ENCODE results near the gene TSPAN7.

TSPAN7 gene

DNA sequence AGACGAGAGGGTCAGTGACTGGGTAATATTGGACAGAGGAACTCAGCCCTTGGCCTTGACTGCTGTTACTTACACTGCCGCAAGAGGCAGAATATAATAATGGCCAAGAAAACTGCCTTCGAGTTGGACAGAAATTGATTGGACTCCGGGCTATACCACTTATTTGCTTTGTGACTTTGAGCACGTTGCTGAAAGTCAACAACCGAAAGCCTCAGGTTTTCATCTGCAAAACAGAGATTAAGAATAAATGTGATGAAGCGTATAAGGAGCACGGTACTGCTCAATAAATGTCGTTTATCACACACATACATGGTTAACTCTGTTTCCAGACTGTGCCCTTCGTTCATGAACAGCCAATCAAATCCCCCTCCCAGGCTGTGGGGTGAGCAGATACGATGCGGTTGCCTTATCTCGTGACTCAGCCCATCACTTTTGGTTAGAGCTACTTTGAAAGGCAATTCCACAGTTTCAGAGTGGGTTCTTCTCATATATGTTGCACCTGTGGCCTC, 91.6 kb downstream of the TSPAN7 start:
- H3K4me1 ChIP-seq (ENCODE audit: control insufficient read depth in 5 of 5, insufficient read depth in 5 of 5, low read length in 5 of 5): peaks cover 0 to 6% (median 2%) of the 10 kb centered on the region in 5 donors
- no peak overlapping the region for H3K4me3 ChIP-seq (ENCODE audit: low read depth in 1 of 5, low read length in 5 of 5)
- no peak overlapping the region for H3K27ac ChIP-seq (ENCODE audit: low read depth, low read length)
- no peak overlapping the region for H3K9ac ChIP-seq (ENCODE audit: low read length in 5 of 5)
- H3K27me3 ChIP-seq (ENCODE audit: control insufficient read depth in 5 of 5, insufficient read depth in 4 of 5, low read length in 5 of 5): no peaks in the 10 kb centered on the region
- H3K36me3 ChIP-seq (ENCODE audit: control insufficient read depth in 5 of 5, insufficient read depth in 5 of 5, low read length in 5 of 5): no peaks in the 10 kb centered on the region
- H3K9me3 ChIP-seq (ENCODE audit: control insufficient read depth in 5 of 5, low read length in 5 of 5): no peaks in the 10 kb centered on the region

DNA sequence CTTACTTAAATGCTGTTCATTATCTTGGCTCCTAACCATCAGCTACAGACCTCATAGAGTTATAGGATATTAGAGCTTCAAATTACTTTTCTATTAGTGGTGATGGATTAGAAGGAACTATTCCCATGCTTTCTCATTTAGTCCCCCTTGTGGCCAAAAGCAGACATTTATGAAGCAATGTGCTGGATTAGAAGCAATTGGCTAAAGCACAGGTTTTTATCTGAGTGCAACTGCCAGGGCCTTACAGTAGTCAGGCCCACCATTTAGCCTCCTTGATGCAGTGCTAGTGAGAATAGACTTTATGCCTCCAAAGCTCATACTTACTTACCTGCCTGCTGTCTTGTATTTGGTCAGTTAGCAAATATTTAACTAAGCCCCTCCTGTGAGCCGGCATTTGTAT, 93.0 kb downstream of the TSPAN7 start:
- H3K9ac ChIP-seq (ENCODE audit: low read length in 5 of 5): no peak overlapping the region
- H3K4me3 ChIP-seq (ENCODE audit: low read depth in 1 of 5, low read length in 5 of 5): no peak overlapping the region
- H3K4me1 ChIP-seq (ENCODE audit: control insufficient read depth in 5 of 5, insufficient read depth in 5 of 5, low read length in 5 of 5): peaks cover 0 to 6% (median 2%) of the 10 kb centered on the region in 5 donors
- H3K36me3 ChIP-seq (ENCODE audit: control insufficient read depth in 5 of 5, insufficient read depth in 5 of 5, low read length in 5 of 5): no peaks in the 10 kb centered on the region
- H3K27ac ChIP-seq (ENCODE audit: low read depth, low read length): no peak overlapping the region
- H3K9me3 ChIP-seq (ENCODE audit: control insufficient read depth in 5 of 5, low read length in 5 of 5): no peaks in the 10 kb centered on the region
- H3K27me3 ChIP-seq (ENCODE audit: control insufficient read depth in 5 of 5, insufficient read depth in 4 of 5, low read length in 5 of 5): no peaks in the 10 kb centered on the region

GRCh38 chrX:38656350-38656915, 95.1 kb downstream of the TSPAN7 start:
- no peaks in the 10 kb centered on the region for H3K9me3 ChIP-seq (ENCODE audit: control insufficient read depth in 5 of 5, low read length in 5 of 5)
- peaks cover 0 to 6% (median 0%) of the 10 kb centered on the region in 5 donors for H3K4me1 ChIP-seq (ENCODE audit: control insufficient read depth in 5 of 5, insufficient read depth in 5 of 5, low read length in 5 of 5)
- no peak overlapping the region for H3K27ac ChIP-seq (ENCODE audit: low read depth, low read length)
- H3K9ac ChIP-seq (ENCODE audit: low read length in 5 of 5): no peak overlapping the region
- H3K36me3 ChIP-seq (ENCODE audit: control insufficient read depth in 5 of 5, insufficient read depth in 5 of 5, low read length in 5 of 5): no peaks in the 10 kb centered on the region
- H3K27me3 ChIP-seq (ENCODE audit: control insufficient read depth in 5 of 5, insufficient read depth in 4 of 5, low read length in 5 of 5): no peaks in the 10 kb centered on the region
- H3K4me3 ChIP-seq (ENCODE audit: low read depth in 1 of 5, low read length in 5 of 5): no peak overlapping the region

- Histone ChIP-seq H3K9ac (ENCODE audit: low read length in 5 of 5) (no peak overlapping the region), H3K27me3 (ENCODE audit: control insufficient read depth in 5 of 5, insufficient read depth in 4 of 5, low read length in 5 of 5) (peaks cover 0 to 5% (median 0%) of the 10 kb centered on the region in 5 donors), H3K36me3 (ENCODE audit: control insufficient read depth in 5 of 5, insufficient read depth in 5 of 5, low read length in 5 of 5) (no peaks in the 10 kb centered on the region)
These were observed 96.2 kb downstream of the TSPAN7 start for GRCh38 chrX:38657562-38657961.

DNA sequence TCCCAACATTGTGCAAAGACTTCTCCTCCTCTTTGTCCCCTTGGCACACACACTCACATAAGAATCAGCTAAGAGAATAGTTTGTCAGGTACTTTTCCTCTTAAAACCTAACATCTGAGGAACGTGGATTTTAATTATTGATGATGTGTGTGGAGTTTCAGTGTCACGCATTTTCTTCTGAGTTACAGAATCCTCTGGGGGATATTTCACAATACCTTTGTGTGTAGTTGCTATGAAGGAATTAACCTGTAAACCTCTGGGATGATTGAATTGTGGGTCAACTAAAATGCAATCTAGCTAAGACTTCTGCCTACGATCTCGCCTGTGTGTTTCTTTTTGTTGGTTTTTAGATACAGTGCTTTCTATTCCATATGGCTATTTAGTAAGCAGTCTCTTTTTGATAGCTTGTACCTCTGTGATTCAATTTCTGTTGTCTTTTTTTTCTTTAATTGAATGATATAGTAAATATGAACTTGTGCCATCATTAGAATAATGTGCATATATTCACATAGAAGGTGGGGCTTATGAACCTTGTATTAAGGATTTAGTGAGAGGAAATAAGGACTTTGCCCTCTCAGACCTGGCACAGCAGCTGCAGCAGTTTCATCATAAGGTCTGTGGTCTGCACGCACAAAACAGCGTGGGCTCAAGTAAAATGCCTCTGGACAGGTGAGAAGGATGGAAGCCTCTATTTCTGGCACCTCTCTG, 99.2 kb downstream of the TSPAN7 start:
- Histone ChIP-seq H3K36me3 (ENCODE audit: control insufficient read depth in 5 of 5, insufficient read depth in 5 of 5, low read length in 5 of 5) (no peaks in the 10 kb centered on the region), H3K9ac (ENCODE audit: low read length in 5 of 5) (no peak overlapping the region), H3K4me3 (ENCODE audit: low read depth in 1 of 5, low read length in 5 of 5) (no peak overlapping the region), H3K27me3 (ENCODE audit: control insufficient read depth in 5 of 5, insufficient read depth in 4 of 5, low read length in 5 of 5) (peaks cover 0 to 5% (median 0%) of the 10 kb centered on the region in 5 donors), H3K27ac (ENCODE audit: low read depth, low read length) (no peak overlapping the region), H3K9me3 (ENCODE audit: control insufficient read depth in 5 of 5, low read length in 5 of 5) (no peaks in the 10 kb centered on the region), H3K4me1 (ENCODE audit: control insufficient read depth in 5 of 5, insufficient read depth in 5 of 5, low read length in 5 of 5) (peaks cover 0 to 6% (median 0%) of the 10 kb centered on the region in 5 donors)

More at GRCh38 chrX:38657562-38657961, 96.2 kb downstream of the TSPAN7 start:
- H3K27ac ChIP-seq (ENCODE audit: low read depth, low read length): no peak overlapping the region
- no peak overlapping the region for H3K4me3 ChIP-seq (ENCODE audit: low read depth in 1 of 5, low read length in 5 of 5)
- no peaks in the 10 kb centered on the region for H3K9me3 ChIP-seq (ENCODE audit: control insufficient read depth in 5 of 5, low read length in 5 of 5)
- H3K4me1 ChIP-seq (ENCODE audit: control insufficient read depth in 5 of 5, insufficient read depth in 5 of 5, low read length in 5 of 5): peaks cover 0 to 6% (median 0%) of the 10 kb centered on the region in 5 donors

DNA sequence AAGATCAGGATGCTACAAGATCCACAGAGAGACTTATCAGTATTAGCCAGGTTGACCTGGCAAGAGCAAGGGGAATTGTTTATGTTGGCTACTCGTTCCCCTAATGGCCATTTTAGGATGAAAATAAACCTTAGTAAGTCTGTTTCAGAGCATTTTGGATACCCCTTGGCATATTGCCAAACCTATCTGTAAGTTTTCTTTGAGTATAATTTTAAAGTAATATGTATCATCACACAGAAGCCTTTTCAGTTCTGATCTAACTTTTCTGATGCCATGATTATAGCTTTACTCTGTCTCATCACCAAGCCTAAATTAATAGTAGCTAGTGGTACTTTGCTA, 99.7 kb downstream of the TSPAN7 start:
- H3K36me3 ChIP-seq (ENCODE audit: control insufficient read depth in 5 of 5, insufficient read depth in 5 of 5, low read length in 5 of 5): no peaks in the 10 kb centered on the region
- H3K4me3 ChIP-seq (ENCODE audit: low read depth in 1 of 5, low read length in 5 of 5): no peak overlapping the region
- H3K9me3 ChIP-seq (ENCODE audit: control insufficient read depth in 5 of 5, low read length in 5 of 5): no peaks in the 10 kb centered on the region
- H3K27ac ChIP-seq (ENCODE audit: low read depth, low read length): no peak overlapping the region
- peaks cover 0 to 5% (median 0%) of the 10 kb centered on the region in 5 donors for H3K27me3 ChIP-seq (ENCODE audit: control insufficient read depth in 5 of 5, insufficient read depth in 4 of 5, low read length in 5 of 5)
- no peak overlapping the region for H3K9ac ChIP-seq (ENCODE audit: low read length in 5 of 5)
- peaks cover 0 to 6% (median 0%) of the 10 kb centered on the region in 5 donors for H3K4me1 ChIP-seq (ENCODE audit: control insufficient read depth in 5 of 5, insufficient read depth in 5 of 5, low read length in 5 of 5)

DNA sequence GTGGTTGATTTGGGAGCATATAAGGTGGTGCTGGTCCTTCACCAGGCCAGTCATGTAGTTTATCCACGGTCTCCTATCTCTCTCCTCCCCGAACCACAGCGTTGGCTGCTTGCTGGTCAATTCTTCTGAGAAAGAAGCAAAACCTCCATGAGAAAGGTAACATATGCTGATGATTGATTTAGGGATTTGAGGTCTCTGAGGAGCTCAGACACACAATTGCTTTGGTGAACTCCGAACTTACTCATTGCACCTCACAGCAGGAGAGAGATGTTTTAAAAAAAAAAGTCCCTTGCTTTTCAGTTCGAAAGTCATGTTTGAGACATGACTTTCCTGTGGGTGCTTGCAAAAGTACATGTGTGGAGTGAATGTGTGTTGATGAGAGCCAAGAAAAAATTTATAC, 100.2 kb downstream of the TSPAN7 start:
- Histone ChIP-seq H3K4me1 (ENCODE audit: control insufficient read depth in 5 of 5, insufficient read depth in 5 of 5, low read length in 5 of 5) (peaks cover 0 to 6% (median 0%) of the 10 kb centered on the region in 5 donors), H3K27ac (ENCODE audit: low read depth, low read length) (no peak overlapping the region), H3K4me3 (ENCODE audit: low read depth in 1 of 5, low read length in 5 of 5) (no peak overlapping the region), H3K36me3 (ENCODE audit: control insufficient read depth in 5 of 5, insufficient read depth in 5 of 5, low read length in 5 of 5) (no peaks in the 10 kb centered on the region), H3K9ac (ENCODE audit: low read length in 5 of 5) (no peak overlapping the region), H3K9me3 (ENCODE audit: control insufficient read depth in 5 of 5, low read length in 5 of 5) (no peaks in the 10 kb centered on the region), H3K27me3 (ENCODE audit: control insufficient read depth in 5 of 5, insufficient read depth in 4 of 5, low read length in 5 of 5) (peaks cover 0 to 5% (median 0%) of the 10 kb centered on the region in 5 donors)

- Histone ChIP-seq H3K27ac (ENCODE audit: low read depth, low read length) (no peak overlapping the region), H3K27me3 (ENCODE audit: control insufficient read depth in 5 of 5, insufficient read depth in 4 of 5, low read length in 5 of 5) (peaks cover 0 to 5% (median 0%) of the 10 kb centered on the region in 5 donors), H3K4me1 (ENCODE audit: control insufficient read depth in 5 of 5, insufficient read depth in 5 of 5, low read length in 5 of 5) (peaks cover 0 to under 1% (median 0%) of the 10 kb centered on the region in 5 donors), H3K4me3 (ENCODE audit: low read depth in 1 of 5, low read length in 5 of 5) (no peak overlapping the region), H3K9me3 (ENCODE audit: control insufficient read depth in 5 of 5, low read length in 5 of 5) (no peaks in the 10 kb centered on the region), H3K9ac (ENCODE audit: low read length in 5 of 5) (no peak overlapping the region), H3K36me3 (ENCODE audit: control insufficient read depth in 5 of 5, insufficient read depth in 5 of 5, low read length in 5 of 5) (peaks cover 0 to 2% (median 0%) of the 10 kb centered on the region in 5 donors)
These were observed 101.3 kb downstream of the TSPAN7 start for GRCh38 chrX:38662640-38663039.

GRCh38 chrX:38664285-38664684, 102.9 kb downstream of the TSPAN7 start:
- H3K4me1 ChIP-seq (ENCODE audit: control insufficient read depth in 5 of 5, insufficient read depth in 5 of 5, low read length in 5 of 5): peaks cover 0 to 3% (median 0%) of the 10 kb centered on the region in 5 donors
- H3K4me3 ChIP-seq (ENCODE audit: low read depth in 1 of 5, low read length in 5 of 5): no peak overlapping the region
- peaks cover 0 to 2% (median 0%) of the 10 kb centered on the region in 5 donors for H3K36me3 ChIP-seq (ENCODE audit: control insufficient read depth in 5 of 5, insufficient read depth in 5 of 5, low read length in 5 of 5)
- H3K27ac ChIP-seq (ENCODE audit: low read depth, low read length): no peak overlapping the region
- no peak overlapping the region for H3K9ac ChIP-seq (ENCODE audit: low read length in 5 of 5)
- peaks cover 0 to 5% (median 0%) of the 10 kb centered on the region in 5 donors for H3K27me3 ChIP-seq (ENCODE audit: control insufficient read depth in 5 of 5, insufficient read depth in 4 of 5, low read length in 5 of 5)
- H3K9me3 ChIP-seq (ENCODE audit: control insufficient read depth in 5 of 5, low read length in 5 of 5): no peaks in the 10 kb centered on the region

DNA sequence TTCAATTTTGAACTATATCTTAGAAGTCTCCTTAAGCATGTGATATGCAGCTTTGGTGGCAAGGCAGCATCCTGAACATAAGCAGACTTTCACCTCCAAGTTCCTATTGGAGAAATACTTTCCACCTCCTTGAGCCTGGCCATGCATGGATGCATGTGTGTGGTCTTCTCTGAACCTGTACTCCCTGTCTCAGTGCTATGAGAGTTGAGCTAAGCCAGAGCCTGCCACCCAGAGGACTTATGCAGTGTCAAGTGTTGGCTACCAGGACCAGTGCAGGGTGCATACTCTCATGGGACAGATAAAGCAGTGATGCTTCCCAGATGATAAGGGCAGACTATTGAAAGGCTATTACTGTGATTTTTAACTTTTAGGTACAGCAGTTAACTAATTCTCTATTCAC, 105.6 kb downstream of the TSPAN7 start:
- H3K4me1 ChIP-seq (ENCODE audit: control insufficient read depth in 5 of 5, insufficient read depth in 5 of 5, low read length in 5 of 5): peaks cover 0 to 16% (median 8%) of the 10 kb centered on the region in 5 donors
- no peak overlapping the region for H3K27ac ChIP-seq (ENCODE audit: low read depth, low read length)
- H3K9ac ChIP-seq (ENCODE audit: low read length in 5 of 5): no peak overlapping the region
- no peak overlapping the region for H3K4me3 ChIP-seq (ENCODE audit: low read depth in 1 of 5, low read length in 5 of 5)
- peaks cover 0 to 2% (median 0%) of the 10 kb centered on the region in 5 donors for H3K36me3 ChIP-seq (ENCODE audit: control insufficient read depth in 5 of 5, insufficient read depth in 5 of 5, low read length in 5 of 5)
- H3K9me3 ChIP-seq (ENCODE audit: control insufficient read depth in 5 of 5, low read length in 5 of 5): no peaks in the 10 kb centered on the region
- peaks cover 0 to 4% (median 0%) of the 10 kb centered on the region in 5 donors for H3K27me3 ChIP-seq (ENCODE audit: control insufficient read depth in 5 of 5, insufficient read depth in 4 of 5, low read length in 5 of 5)
